8988T (cell line): ENCODE data around the gene HHAT.

ENCODE experiments used
- DNase-seq: peaks from one replicate; pipeline ENCODE4 v3.0.0; 2011

Gene HHAT

DNA sequence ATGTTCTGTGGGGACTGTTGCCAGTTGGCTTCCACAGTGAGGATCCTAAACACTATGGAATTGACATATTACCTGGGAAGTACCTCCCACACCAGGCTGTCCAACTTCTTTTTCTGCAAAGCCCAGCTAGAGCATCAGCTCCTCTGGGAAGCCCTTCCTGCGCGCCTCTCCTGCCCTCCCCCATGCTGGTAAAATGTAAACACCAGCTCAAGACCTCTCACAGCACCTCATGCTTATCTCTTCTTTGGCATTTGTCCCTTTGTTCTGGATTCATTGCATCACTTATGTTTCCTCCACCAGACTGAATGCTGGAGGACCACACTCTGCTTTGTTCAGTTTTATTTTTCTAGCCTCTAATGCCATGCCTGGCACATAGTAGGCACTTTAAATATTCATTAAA lies 172.1 kb downstream of the HHAT start:
- DNase-seq: no peak

DNA sequence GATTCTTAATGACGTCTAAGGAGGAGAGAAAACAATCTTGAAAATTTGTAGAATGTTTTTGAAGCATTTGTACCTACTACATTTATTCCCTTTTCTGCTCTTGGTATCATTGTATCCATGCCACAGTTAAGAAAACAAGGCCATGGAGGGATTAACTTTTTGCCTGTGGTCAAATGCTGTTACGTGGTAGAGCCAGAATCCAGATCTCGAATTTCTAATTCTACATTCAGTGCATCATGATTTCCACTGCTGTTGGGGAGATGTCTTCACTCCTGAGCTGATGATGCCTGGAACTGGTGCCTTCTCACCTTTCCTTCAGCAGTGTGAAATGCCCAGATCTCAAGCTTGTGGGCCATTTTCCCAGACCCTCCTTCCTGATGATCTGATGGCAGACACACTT lies 175.6 kb downstream of the HHAT start:
- no peak for DNase-seq

DNA sequence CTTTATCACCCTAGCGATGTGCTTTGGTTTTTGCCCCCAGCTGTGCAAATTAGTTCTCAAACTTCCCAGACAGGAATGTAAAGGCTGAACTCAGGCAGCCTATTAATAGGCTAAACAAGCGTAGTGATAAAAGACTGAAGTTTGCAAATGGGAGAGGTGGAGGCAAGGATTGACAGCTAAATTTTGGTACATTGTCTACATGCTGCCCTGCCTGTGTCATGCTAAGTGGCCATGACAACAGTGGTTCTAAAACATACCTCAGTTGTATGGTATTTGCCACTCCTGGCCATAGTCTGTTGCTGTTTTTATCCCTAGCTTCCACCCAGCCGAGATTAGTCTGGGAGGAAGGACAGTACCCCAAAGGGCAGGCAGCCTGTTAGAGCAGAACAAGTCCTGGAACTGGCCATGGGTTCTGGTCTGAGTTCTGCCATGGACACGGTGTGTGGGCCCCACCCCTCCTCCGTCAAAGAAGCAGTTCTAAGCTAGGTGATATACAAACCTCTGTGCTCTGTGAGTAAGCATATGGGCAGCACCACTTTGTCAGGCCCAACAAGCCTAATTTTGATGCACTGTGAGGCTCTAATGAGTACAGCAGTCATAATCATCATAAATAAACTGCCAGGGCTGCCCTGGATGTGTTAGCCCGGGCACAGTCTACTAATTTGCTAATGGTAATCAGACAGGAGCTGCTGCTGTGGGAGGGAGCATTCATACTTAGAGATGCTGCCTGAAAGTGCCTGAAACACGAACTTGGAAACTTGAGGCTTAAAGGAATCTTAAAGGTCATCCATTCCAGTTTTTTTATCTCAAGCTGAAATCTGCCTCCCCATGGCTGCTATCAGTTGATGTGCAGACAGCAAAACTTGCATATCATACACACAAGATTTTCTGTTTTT lies 177.1 kb downstream of the HHAT start:
- no peak for DNase-seq

DNA sequence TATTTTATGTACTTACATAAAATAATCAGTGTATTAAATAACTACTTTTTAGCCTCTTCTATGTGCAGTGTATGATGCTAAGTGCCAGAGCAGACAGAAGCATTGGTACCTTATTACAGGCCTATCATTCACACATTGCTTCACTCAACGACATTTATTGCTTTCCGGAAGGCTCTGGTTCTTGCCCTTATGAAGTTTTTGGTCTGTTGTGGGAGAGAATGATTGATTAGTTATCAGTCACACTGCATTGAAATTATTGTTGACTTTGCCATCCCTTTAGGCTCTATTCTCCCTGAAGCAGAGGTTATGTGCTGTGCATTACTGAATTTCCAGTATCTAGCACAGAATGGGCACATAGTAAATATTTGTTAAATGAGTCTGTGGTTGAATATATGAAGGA lies 178.0 kb downstream of the HHAT start:
- DNase-seq: no peak

DNA sequence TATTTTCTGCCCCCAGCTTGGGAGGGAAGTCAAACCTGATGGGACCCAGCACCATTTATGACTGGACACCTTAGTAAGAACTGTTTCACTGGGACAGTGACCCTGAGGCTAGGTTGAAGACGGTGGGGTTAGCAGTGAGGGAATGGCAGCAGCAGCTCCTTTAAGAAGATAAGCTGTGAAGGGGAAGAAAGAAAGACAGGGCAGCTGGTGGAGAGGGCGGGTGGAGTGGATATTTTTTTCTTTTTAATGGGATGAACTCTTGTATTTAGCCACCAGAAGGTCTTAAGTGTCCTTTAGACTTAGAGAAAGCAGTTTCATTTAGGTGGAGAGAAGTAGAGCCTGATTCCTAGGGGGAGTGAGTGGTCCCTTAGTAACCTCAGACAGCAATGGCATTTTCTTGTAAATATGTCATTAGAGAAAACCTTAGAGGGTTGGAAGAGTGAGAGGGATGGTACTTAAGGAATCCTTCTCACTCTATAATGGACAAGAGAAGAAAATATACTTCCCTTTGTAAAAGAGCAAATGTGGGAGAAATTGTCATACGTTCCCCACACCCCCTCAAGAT lies 187.5 kb downstream of the HHAT start:
- DNase-seq: no peak

DNA sequence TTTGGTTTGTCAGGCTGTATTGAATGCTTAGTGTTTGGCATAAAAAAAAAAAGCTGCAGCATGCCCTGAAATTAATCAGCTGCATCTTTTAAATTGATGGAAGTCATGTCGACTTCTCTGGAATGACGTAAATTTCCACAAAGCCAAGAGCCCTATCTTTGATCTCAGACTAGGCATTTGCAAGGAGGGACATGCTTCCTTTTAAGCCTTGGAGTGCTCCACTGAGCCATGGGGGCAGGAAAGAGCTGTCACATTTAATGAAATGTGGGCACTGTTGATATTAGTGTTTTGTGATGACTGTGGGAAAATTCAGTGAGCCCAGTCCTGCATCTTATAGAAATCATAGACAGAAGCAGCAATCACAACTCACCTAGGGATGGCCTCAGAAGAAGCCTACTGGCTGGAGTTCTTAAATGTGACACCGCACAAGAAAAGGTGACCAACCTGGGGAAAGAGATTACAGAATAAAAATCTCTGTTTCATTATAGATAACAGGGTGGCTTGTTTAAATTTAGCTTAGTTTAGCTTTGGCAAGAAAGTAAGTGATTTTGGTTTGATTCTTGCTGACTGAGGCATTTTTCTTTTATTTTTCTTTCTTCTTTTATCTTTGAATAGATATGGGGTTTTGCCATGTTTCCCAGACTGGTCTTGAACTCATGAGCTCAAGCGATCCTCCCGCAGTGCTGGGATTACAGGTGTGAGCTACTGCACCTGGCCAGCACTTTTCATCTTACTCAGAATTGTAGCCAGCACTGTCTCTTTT lies 188.2 kb downstream of the HHAT start:
- DNase-seq: no peak

- no peak for DNase-seq
These were observed 195.1 kb downstream of the HHAT start for GRCh38 chr1:210523830-210524229.

GRCh38 chr1:210525716-210526454 lies 197.2 kb downstream of the HHAT start:
- no peak for DNase-seq

DNA sequence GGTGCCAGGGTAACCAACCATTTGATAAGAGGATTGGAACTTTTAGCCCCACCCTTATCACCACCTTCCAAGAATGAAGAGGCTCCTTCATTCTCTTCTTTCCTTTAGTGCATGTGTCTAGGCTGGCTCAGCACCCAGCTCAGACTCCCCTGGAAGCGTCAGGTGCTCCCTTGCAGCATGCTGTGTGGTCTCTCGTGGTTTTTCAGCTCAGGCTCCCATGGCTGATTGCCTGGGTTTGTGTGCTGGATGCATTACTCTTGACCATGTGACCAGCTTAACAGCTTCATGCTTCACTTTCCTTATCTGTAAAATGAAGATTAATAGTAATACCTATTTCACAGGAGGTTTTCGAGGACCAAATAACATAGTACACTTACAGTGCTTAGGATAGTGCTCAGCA lies 198.4 kb downstream of the HHAT start:
- no peak for DNase-seq

- no peak for DNase-seq
These were observed 202.9 kb downstream of the HHAT start for GRCh38 chr1:210531475-210532222.

GRCh38 chr1:210532223-210532598 lies 203.5 kb downstream of the HHAT start:
- DNase-seq: no peak

GRCh38 chr1:210535761-210536160 lies 207.1 kb downstream of the HHAT start:
- no peak for DNase-seq

DNA sequence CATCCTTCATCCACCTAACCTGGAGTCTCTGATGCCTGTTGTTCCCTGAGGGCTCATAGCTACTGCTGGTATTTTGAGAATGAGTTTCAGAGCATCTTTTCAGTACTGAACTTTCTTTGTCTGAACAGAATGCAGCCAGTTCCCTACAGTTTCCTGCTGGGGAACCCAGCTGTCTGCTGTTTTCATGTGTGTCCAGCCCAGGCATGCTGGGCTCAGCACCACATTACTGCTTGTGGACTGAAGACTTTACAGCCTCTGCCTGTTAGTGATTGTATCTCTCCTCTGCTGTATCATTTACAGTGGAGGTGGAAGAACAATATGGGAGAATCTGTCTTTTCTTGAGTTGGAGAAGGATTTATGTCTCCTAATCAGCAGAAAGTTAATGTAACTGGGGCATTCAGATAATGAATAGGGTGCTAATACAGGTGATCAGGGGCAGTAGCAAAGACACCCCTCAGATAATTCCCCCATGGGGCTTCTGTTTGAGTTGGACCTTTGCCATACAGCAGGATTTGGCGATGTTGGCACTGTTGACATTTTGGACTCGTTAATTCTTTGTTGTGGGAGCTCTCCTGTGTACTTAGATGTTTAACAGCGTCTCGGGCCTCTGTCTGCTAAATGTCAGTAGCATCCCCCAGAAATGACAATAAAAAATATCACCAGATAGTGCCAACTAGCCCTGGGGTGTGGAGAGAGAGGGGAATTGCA lies 207.7 kb downstream of the HHAT start:
- no peak for DNase-seq

GRCh38 chr1:210540288-210540687 lies 211.6 kb downstream of the HHAT start:
- no peak for DNase-seq

- no peak for DNase-seq
These were observed 213.1 kb downstream of the HHAT start for GRCh38 chr1:210541680-210542358.

DNA sequence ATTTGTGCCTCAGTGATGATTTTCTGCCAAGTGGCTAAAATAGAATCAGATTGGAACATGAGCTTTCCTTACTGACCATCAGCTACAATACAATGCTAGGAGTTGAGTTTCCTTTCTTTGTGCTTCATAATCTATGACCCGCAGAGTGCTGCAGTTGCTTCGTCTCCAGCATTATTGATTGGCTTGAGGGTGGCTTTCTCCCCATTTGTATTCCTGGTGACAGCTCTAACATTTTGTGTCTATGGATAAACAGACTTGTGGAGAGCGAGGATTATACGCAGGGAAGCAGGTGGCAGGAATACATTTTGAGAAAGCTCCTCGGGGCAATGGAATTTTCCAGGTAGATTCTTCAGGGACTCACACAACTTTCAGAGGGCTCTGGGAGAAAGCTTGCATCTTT lies 223.2 kb downstream of the HHAT start:
- no peak for DNase-seq

DNA sequence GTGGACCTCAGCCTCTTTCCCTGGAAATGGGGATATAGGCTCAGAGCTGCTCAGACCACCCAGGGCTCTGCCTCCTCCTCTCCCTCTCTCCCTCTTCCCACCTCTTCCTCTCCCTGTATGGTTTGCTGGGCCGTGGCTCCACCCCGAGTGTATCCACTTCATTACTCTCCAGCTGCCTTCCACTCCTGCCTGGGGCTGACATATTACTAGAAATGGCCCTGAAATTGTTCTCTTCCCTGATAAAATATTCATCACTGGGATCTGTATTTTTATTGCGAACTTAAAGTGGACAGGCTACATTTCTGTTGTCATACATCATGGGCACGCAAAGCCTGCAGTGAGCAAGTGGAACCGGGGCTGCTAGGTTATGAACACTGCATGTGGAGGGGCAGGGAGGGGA lies 225.0 kb downstream of the HHAT start:
- DNase-seq: no peak

GRCh38 chr1:210554382-210554781 lies 225.7 kb downstream of the HHAT start:
- DNase-seq: no peak

DNA sequence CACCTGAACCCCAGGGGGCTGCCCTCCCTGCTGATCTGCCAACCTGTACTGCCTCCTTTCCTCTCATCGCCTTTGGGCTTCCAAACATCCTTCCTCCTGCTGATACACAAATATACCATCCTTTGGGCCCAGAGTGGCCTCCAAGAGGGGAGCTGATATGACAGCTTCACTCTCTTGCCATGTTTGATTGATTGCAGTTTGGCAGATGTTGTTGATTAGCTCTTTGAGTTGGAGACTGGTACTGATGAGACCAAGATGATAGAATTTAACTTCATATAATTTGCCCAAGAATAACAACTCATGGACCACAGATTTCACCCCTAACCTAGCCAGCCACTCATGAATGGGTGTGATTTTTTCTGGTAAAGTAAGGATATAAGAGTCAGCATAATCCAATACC lies 227.8 kb downstream of the HHAT start:
- no peak for DNase-seq

GRCh38 chr1:210557426-210558077 lies 228.8 kb downstream of the HHAT start:
- DNase-seq: no peak

DNA sequence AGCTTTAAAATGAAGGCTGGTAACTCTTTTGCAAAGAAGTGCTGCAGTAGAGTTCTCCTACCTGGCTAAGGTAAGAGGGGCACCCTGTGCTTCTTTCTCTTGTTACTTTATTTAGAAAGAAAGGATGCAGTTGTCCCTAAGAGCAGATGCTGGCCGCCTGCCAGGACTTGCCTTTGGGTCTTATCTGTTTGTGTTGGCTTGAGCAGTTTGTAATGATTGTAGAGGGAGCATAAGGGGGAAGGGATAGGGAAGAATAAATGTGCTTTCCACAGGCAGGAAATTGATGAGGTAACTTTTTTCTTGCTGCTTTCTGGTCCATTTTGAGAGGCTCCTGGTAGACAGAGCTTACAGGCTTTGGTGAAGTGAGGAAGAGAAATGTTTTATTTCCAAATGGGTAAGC lies 229.6 kb downstream of the HHAT start:
- no peak for DNase-seq
